Islet precursor cell (in vitro differentiated cells): ENCODE measurements around the gene EEF1G.
"Not testable (repeated sequence)": the region's sequence is repeated elsewhere in the genome, so short reads cannot be mapped to it uniquely, and the experiment has no call there.

Experiments used
- DNase-seq: peaks from one replicate; pipeline ENCODE4 v3.0.0-alpha.2; 2018

EEF1G gene

DNA sequence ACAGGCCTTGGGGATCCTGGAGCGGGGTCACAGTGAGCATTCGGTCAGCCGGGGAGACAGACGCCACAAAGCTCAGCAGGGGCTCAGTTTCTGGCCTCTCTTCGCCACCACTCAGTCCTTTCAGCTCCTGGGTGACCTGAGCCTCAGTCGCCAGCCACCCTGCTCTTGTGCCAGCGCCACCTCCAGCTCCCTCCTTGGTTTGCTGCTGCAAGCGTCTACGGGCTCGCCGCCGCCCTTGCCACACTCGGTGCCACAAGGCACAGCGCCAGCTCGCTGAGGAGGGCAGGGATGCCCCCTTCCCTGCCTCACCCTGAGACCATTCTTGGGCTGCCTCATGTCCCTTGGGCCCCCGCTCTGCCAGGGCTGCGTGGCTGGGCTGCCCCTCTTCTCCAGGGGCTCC, 1.5 kb upstream of the EEF1G start:
- no peak for DNase-seq

DNA sequence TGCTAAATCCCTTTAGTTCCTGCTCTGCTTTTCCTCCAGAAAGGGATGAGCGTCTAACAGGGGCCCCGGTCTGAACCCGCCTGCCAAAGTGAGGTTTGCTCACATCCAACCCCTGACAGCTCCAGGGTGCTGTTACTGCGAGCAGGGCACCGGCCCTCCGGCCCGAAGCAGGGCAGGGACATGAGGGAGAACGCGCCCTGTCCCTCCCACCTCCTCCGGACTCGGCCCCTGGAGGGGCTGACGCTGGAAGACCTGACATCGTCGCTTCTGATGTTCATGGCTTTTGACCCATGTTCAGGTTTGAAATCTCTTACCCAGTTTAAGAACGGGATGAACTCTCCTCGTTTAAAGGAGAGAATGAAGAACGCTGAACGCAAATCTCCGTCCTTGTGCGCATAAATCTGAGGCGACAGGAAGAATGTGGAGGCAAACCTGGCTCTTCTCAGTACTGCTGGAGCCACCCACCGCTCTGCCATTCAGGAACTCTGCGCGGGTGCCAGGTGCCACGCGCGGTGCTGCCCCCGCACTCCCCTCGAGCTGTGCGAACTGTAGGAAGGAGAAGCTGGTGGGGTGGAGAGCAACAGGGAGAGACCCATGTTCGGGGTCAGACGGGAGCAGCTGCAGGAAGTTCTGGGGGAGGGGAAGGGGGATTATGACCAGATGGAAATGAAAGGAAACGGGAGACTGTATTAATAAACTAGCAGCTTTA, 826 bp upstream of the EEF1G start:
- DNase-seq: no peak

DNA sequence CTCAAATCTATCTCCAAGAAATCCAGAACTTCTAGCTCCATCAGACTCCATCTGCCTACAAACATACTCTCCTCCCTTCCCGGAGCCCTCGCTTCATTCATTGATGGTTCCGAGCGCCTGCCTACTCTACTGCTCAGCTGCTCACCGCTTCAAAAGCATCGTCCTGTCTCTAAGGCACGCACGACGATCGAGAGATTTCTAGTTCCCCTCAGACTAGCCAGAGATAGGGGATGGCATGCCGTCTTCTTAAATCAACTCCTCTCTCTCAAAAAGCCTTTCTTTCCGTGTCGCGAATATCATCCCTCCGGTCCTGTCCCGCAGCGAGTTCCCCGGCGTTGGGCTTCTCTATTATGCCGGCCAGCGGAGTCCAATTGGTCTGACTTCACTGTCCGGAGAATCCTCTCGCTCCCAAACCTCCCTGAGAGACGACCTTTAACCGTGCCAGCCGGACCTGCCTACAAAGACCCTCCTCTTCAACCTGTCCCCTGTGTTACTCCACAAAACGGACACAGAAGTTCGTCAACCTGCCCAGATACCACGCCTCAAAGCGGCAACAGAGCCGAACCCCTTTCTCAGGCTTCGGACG, 592 bp downstream of the EEF1G start:
- no peak for DNase-seq

DNA sequence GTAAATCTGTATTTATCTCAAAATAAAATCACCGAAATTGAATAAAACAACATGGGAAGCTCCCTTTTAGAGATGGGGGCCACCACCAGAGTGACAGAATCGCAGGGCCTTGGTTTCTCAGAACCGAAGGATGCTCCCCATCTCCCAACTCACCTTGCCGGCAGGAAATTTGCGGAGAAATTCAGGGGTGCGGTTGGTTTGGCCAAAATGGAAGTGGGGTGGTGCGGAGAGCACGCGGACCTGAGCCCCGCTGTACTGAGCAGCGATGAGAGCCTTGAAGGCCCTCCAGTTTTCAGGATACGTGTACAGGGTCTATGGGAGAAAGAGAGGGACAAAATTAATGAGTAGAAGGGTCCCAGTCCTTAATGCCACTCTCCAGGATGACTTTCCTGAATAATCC, 1.3 kb downstream of the EEF1G start:
- no peak for DNase-seq

DNA sequence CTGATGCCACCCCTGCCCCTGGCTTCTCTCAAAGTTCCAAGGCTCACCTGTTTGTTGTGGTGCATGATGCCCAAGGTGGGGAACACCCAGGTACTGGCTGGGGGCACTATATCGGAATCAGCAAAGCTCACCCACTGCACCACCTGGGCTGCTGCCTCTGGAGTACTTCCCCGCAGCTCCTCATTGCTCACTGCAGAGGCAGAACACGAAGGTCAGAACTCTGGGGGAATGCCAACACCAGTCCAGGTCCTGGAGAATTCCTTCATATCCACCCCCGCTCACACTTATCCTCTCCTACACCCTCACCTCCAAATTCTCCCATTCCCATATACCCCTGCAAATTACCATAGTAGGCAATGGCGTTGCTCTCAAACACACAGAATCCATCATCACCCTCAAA, 2.2 kb downstream of the EEF1G start:
- DNase-seq: not testable (repeated sequence)

DNA sequence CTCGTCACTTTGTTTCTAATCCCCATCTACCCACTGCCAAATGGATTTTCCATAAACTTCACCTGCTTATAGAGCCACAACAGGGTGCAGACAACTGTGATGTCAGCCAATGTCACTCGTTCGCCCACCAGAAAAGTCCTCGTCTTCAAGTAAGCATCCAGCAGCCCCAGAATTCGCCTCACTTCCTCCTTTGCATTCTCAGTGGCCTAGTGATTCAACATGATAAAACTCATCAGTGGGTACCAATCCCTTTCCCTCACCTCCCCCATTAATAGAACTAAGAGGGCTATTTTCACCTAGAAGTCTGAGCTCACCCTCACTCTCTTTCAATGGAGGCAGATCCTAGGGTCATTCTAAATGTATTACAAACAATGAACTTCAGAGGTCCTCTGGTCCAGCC, 2.8 kb downstream of the EEF1G start:
- DNase-seq: not testable (repeated sequence)

DNA sequence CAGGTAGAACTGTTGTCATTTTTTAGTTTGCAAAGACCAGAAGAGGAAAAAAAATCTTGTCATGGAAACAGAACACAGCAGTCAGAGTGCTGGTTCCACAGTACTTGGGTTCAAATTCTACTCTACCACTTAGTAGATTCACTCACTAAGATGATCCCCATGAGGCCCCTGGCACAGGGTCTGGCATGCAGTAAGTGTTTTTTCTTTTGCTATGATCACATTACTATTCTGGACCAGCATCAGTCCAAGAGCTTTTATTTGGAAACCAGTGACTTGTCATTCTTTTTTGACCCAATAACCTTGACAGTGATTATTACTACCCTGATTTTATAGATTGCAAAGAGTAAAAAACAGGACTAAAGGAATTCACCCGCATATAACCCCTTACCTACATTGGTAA, 4.1 kb downstream of the EEF1G start:
- DNase-seq: no peak

DNA sequence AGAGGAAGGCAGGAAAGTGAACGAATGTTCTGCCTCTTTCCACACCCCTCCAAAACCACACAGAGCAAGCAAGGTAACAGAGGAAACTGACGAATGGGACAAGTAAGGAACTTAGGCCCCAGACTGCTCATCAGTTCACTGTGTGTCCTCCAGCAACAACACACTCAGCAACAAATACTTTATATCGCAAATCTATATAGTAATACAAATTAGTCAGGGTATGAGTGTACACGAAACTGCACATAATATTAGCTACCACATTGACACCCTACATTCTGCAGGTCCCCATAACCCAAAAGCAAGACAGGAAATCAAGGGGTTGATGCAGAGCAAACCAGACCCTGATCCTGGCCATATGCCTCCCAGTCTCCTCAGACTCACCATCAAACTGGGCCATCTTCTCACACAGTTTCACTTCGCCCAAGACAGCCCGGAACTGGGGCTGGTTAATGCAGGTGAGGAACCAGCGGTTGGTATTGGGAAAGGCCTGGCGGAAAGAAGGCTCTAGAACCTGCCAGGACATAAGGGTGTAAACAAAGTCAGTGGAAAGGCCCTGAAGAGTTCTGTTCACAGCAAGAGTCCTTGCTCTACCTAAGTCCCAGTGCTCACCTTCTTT, 6.6 kb downstream of the EEF1G start:
- no peak for DNase-seq

DNA sequence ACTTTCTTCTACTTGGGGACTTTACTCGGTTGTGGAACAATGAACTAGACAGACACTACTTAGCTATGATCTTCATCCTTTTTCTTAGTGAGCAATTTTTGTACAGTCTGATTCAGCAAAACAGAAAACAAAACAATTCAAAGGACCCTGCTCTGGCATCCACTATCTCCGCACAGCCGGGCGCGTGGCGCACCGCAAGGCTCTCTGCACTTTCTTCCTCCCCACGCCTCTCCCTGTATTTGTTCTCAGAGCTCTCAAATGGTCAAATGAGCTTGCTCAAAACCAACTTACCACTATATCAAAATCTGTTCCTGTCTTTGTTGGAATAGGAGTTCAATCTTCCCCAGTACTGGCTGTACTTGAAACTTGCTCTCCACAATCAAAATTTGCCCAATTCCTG, 7.4 kb downstream of the EEF1G start:
- DNase-seq: no peak

DNA sequence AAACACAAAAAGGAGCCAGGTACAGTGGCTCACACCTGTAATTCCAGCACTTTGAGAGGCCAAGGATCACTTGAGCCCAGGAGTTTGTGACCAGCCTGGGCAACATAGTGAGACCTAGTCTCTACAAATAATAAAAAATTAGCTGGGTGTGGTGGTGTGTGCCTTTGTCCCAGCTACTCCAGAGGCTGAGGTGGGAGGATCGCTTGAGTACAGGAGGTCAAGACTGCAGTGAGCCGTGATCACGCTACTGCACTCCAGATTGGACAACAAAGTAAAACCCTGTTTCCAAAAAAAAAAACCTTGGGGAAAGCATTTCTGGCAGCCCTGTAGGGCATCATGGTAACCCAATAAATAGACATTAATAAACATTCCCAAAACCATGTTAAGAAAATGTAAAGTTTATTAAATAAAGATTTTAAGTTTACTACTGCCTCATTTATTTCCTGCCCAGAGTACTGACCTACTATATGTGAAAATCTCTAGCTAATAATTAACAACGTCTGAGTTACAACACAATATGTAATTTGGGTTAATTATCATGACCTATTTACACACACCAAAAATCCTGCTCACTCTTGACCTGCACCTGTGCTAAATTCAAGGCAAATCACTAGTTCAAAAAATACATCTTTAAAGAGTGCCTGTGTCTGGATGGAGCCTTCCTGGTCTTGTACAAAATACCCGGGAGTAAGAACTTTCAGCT, 8.4 kb downstream of the EEF1G start:
- no peak for DNase-seq

DNA sequence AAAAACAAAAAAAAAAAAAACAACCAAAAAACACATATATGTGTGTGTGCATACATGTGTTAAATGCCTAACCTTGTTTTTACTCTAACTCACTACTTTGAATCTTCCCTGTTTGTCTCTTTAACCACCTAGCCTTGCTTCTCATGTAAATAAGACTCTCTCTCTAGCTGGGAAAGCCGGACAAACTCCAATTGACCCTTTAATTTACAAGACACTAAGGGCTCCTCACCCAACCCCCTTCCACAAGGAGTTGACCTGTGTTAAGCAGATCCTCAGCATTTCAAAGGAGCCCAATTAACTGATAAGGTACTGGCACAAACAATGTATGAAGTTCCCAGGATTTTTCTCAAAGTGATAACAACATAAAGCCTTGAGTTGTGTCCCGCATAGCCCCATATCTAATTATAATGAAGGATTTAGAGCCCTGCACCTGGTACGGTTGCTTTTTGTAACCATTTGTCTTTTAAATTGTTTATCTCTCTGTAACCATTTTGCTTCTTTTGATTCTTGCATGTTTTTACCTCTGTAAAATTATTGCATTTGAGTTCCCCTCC, 11.9 kb downstream of the EEF1G start:
- DNase-seq: peak; percentile 52

DNA sequence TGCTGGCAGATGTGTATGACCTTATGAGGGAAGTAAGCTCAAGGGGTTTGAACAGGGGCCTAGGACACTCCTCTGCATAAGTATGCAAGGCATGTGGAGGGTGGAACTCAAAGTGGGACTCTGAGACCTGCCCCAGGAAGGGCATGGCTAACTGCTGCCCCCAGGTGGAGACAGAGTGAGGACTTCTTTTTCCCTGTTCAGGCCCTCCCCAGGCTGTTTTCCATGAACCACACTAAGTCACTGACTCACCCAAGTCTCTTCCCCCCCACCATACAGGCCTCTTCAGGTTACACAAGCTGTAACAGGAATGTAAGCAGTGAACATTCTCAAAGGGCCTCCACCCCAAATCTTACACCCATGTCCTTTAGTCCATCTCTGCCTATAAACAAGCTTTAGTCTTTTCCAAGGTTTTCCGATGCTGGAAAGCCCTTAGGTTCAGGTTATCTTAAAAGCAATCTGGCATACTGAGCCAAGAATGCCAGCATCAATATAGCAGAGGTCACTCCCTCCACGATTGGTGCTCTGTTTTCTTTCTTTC, 13.1 kb downstream of the EEF1G start:
- peak; percentile 99 for DNase-seq

DNA sequence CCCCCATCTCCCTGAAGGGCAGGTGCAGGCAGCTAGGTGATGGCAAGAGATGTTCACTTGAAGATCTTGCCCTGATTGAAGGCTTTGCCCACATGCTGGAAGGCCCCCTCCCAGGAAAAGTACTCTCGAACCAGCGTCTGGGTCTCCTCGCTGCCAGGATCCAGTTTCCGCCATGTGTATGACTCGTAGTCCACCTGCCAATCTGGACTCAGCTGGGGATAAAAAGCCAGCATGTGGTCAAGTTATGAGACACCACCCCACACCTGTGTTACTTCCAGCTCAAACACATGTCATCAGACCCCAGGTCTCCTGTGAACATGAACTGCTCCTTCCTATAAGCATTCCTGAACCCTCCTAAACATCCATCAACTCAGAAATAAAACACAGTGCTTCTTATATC, 14.1 kb downstream of the EEF1G start:
- peak; percentile 46 for DNase-seq

DNA sequence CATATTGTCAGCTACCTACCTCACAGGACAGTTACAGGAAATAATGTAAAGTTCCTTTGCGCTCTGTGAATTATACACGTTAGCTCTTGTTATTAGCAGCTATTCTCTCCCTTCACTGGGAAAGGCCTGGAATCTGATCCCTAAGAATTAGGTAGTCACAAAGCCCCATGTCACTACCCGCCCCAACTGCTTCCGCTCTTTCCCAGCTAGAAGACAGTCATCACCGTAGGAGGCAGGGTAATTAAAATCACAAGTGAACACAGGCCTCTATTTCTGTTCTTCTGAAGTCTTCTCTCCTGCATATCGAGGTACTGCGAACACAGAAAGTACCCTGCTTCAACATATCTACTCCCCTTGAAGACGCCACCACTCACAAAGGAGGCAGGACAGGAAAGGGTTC, 14.5 kb downstream of the EEF1G start:
- no peak for DNase-seq

DNA sequence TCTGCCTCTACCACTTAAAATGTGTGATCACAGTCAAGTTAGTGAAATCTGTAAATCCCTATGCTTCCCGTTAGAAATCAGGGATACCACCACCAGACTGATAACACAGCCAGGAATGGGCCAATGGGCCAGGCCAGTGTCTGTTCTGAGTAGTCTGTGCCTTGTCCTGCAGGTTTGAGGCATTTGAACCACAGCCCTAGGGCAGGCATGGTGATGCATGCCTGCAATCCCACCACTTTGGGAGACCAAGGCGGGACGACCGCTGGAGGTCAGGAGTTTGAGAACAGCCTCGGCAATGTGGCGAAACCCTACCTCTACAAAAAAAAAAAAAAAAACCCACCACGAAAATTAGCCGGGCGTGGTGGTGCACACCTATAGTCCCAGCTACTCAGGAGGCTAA, 15.0 kb downstream of the EEF1G start:
- peak; percentile 89 for DNase-seq

DNA sequence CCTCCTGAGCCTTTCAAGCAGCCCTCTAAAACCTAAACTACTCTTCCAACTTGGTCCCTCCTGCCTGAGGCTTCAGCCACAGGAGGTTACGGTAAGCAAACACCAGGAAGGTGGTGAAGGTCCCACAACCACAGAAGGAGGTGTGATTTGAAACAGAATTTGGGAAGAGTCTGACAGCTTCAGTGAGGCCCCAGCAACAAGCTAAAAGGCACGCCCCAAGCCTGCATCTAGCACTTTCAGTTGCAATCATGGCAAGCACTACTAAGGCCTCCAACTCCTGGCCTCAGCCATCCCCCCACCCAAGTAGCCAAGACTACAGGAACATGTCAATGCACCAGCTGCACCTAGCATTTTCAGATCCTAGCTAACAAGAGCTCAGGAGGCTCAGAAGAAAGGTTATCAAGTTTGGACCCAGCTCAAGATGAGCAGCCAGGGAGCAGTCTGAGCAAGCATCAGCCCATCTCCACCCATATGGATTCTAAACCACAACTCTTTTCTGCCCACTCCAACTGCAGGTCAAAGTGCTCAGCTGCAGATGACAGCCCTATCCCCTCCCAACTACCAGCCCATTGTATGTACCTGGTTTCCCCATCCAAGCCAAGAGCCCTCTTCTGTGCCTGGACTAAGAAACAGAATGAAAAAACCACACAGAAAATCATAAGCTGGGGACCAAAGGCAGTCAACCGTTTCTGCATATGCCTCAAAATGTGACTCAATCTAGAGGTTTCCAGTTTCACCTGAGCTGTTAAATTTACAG, 16.6 kb downstream of the EEF1G start:
- no peak for DNase-seq

DNA sequence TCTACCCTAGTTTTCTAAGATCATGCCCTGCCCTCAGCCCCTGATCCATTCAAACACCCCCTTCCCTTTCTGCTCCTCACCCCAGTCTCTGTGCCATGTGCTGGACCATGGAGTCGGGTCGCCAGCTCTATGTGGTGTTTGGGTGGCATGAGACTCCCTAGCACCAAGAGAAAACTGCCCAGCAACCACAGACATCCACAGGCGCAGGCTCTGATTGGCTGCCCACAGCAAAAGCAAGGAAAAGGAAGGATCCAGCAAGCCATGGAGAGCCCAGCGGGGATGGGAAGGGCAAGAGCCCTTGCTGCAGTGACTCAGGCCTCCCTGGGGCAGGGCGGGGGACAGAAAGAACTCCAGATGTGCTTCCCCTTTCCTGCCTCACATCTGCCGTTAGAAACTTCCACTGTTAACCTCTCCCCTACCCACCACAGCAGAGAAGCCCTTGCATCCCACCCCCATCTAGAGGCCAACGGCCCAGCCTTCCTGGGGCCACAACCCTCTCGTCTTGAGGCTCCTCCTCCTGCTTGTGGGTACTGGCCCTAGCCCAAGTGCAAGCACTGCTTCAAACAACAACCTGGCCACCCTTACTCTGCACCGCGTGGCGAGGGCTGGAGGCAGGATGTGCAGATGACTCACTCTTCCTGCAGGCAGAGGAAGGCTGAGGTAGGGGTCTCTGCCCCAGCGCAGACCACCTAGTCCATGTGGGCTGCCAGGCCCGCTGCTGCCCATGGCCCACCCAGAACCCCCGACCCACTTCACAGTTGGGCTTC, 17.4 kb downstream of the EEF1G start:
- peak; percentile 96 for DNase-seq

DNA sequence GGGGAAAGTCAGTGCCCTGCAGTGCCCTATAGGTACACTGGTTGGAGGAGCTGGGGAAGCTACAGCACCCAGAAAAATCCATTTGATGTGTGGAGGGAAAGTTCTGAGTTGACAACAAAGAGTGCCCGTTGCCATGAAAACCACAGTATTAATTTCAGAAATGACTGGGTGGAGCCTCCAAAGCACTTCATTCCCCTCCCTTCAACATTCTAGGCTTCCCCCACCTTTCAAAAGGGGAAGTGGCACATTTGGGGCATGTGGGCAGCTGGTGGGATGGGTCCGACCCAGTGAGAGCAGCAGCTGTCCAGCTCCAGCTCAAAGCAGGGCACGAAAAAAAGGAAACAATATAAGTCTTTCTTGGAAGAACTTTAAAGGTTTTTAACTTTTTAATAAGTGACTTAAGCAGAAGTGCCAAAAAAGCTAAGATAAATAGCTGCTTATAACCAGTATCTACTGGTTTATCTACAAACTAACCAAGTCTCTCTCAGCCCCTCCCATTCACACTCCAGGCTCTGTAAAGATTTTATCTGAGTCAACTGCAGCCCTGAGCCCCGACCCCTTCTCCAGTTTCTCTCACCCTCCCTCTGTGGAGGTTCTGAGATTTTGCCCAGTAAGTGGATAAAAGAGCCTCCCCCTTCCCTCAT, 18.1 kb downstream of the EEF1G start:
- peak; percentile 60 for DNase-seq

DNA sequence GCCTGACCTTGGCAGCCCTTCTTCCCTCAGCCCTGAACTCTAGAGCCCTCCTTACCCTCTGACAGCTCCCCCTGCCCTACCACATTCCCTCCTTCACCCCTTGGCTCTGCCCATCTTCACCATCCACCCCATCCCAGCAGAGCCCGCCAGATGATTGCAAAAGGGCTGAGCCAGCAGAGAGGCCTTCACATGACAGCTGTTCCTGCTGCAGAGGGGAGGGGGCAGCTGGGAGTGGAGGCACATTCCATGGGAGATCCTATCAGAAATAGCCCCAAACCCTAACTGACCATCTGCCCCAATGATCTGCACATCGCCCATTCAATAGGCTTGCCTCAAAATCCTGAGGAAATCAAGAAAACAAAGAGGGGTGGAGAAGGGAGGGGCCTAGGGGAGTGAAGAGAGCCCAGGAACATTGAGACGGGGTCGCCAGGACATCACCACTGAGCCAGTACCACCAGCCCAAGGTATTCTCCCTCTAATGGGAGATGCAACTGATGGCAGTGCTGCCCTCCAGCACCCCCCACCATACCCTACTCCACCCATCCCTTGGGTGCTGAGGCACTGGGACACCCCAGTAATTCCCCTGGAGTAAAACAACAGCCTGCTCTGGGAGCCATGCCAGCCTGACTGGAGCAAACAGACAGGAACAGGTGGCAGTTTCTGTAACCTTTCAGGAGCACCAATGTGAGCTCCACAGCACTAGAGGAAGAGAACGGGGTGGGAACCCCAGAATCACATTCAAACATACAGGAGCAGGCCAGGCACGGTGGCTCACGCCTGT, 19.1 kb downstream of the EEF1G start:
- peak; percentile 81 for DNase-seq

DNA sequence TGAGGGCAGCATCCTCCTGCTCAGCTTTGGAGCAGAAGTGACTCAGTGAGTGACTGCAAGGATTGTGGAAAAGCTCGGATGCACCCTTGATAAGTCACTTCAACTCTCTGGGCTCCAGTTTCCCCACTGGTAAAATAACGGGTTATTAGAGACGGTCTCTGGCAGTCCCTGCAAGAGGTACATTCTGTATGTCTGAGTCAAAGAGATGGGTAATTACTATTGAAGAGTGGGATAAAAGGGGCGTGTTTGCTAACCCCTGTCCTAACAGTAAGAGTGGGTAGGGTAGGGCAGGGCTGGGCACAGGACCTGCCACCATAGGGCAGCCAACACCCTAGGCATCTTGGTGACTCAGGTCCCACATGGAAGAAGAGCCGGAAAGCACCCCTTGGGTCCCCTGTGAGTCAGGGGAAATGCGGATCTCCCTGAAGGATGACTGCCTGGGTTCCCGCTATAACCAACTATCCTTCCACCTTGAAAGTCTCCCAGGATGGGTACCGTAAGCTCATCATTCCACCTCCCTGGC, 19.8 kb downstream of the EEF1G start:
- DNase-seq: no peak
